Activated naive CD8-positive, alpha-beta T cell treated with anti-CD3 and anti-CD28 coated beads, Interleukin-2, amount 50 U/mL, for 24 hours (primary cell): ENCODE data around the gene UPF1.
"Not testable (repeated sequence)": the region's sequence is repeated elsewhere in the genome, so short reads cannot be mapped to it uniquely, and the experiment has no call there.

ENCODE experiments used
- ATAC-seq: fragments of 150-1000 bp; cut with Tn5 transposase; one replicate; pipeline ENCODE4 v1.10.0; 2021
- DNase-seq: peaks from one replicate; pipeline ENCODE4 v3.0.0; 2021
- H3K27ac Mint-ChIP-seq: one replicate; pipeline ENCODE4 v1.8.0; 2021; ENCODE audit warnings: mild to moderate bottlenecking, mixed read lengths
- H3K27me3 Mint-ChIP-seq: one replicate; pipeline ENCODE4 v1.8.0; 2021; ENCODE audit warnings: mixed read lengths
- H3K36me3 Mint-ChIP-seq: one replicate; pipeline ENCODE4 v1.8.0; 2021; ENCODE audit warnings: low read depth, mixed read lengths
- H3K4me1 Mint-ChIP-seq: one replicate; pipeline ENCODE4 v1.8.0; 2021; ENCODE audit warnings: mixed read lengths
- H3K4me3 Mint-ChIP-seq: one replicate; pipeline ENCODE4 v1.8.0; 2021; ENCODE audit warnings: mild to moderate bottlenecking, moderate library complexity, mixed read lengths
- H3K9me3 Mint-ChIP-seq: one replicate; pipeline ENCODE4 v1.8.0; 2021; ENCODE audit warnings: mixed read lengths

The UPF1 gene

DNA sequence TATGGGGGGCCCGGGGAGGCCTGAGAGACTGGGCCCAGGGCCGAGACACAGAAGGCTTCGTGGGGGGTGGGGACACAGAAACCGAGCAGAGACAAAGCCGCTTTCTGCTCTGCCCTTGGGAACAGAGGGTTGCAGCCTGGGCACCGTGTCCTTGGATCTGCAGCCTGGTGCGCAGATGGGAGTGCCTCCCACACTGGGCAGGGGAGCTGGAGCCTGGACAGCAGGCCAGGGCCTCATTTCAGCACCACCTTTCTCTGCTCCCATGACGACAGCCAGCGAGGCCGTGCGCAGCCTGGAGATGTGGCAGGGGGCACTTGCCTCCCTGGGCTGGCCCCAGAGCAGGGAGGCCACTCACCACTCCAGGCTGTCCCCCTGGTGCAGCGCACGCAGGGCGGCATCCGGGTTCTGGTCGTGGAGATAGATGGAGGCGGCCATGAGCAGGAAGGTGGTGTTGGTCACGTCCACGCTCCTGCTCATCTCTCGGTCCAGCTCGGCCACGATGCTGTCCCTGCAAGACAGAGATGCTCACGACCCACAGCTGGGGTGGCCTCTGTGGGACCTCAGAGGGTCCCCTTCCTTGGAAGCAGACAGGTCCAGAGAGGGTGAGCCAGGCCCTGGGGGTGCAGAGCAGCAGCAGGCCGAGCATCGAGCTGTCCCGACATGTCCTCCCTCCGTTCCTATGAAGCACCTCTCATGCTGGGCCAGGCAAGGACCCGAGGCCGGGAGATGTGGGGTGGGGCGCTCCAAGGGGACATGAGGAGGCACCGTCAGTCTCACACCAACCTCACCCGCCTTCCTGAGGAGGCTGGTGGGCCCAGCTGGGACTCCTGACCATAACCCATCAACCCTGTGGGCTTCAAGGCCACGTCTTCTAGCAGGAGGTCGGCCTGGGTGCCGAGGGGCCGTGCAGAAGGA lies 75.1 kb downstream of the UPF1 start:
- no peak overlapping the region for H3K27ac Mint-ChIP-seq
- no peaks in the 10 kb centered on the region for H3K27me3 Mint-ChIP-seq
- no peaks in the 10 kb centered on the region for H3K9me3 Mint-ChIP-seq
- peaks cover 7% of the 10 kb centered on the region for H3K36me3 Mint-ChIP-seq
- H3K4me1 Mint-ChIP-seq = no peaks in the 10 kb centered on the region
- no peak for ATAC-seq
- DNase-seq = no peak
- no peak overlapping the region for H3K4me3 Mint-ChIP-seq

- Mint-ChIP-seq H3K4me1 (peaks cover 5% of the 10 kb centered on the region), H3K27ac (no peak overlapping the region), H3K27me3 (no peaks in the 10 kb centered on the region), H3K36me3 (peaks cover 16% of the 10 kb centered on the region), H3K9me3 (no peaks in the 10 kb centered on the region), H3K4me3 (no peak overlapping the region)
- DNase-seq (no peak), ATAC-seq (no peak)
Observed at GRCh38 chr19:18908917-18909619, 77.3 kb downstream of the UPF1 start.

GRCh38 chr19:18910010-18910409 lies 78.3 kb downstream of the UPF1 start:
- peaks cover 17% of the 10 kb centered on the region for H3K36me3 Mint-ChIP-seq

DNA sequence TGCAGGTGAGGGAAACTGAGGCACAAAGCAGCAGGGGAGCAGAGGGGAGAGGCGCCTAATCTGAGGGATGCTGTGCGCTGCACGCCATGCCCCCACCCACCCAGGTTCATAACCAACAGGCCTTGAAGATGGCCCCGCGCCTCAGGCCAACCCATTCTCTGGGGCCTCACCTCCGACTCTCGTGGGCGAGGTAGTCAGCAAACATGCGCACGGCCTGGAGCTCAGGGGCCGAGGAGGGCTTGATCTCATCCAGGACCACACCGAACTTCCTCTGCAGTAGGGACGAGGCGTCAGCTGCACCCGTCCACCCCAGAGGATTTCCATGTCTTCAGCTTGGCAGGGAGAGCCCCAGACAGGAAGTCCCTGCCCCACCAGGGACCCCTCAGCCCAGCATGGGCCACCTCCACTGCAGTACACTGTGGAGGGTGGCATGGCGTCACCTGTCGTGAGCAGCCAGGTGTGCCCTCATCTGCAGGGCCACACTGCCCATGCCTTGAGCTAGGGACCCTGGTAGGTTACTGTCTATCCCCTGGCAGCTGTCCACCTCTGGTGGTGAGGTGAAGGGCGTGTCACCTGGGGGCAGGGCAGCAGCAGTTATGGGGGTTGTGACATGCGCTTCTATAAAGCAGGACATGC lies 79.2 kb downstream of the UPF1 start:
- Mint-ChIP-seq H3K4me3 (no peak overlapping the region), H3K27me3 (no peaks in the 10 kb centered on the region), H3K9me3 (no peaks in the 10 kb centered on the region), H3K27ac (no peak overlapping the region), H3K36me3 (peaks cover 17% of the 10 kb centered on the region), H3K4me1 (peaks cover 12% of the 10 kb centered on the region)
- DNase-seq (no peak), ATAC-seq (no peak)

More at GRCh38 chr19:18910010-18910409, 78.3 kb downstream of the UPF1 start:
- H3K9me3 Mint-ChIP-seq = no peaks in the 10 kb centered on the region
- peaks cover 6% of the 10 kb centered on the region for H3K4me1 Mint-ChIP-seq
- no peak for DNase-seq
- no peak overlapping the region for H3K4me3 Mint-ChIP-seq
- no peak overlapping the region for H3K27ac Mint-ChIP-seq
- H3K27me3 Mint-ChIP-seq = no peaks in the 10 kb centered on the region
- no peak for ATAC-seq

DNA sequence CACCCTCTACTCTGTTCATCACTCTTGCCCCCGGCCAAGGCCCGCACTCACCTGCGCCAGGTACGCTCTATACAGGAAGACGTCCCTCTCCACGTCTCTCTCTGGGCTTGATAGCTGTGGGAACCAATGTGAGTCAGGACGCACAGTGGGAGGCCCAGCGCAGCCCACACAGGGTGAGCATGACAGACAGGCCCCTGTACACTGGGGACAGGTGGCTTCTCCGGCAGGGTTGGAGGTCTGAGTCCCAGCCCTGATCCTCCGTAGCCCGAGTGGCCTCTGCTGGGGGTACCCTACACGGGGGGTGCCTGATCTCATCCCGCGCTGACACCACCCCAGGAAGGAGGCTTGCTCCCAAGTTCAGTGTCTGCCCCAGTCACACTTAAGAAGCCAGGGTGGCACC lies 81.2 kb downstream of the UPF1 start:
- no peak for ATAC-seq
- H3K27ac Mint-ChIP-seq = no peak overlapping the region

GRCh38 chr19:18913466-18913865 lies 81.7 kb downstream of the UPF1 start:
- ATAC-seq = no peak
- Mint-ChIP-seq H3K36me3 (peaks cover 24% of the 10 kb centered on the region), H3K4me3 (no peak overlapping the region), H3K27me3 (no peaks in the 10 kb centered on the region), H3K4me1 (peaks cover 30% of the 10 kb centered on the region), H3K27ac (no peak overlapping the region), H3K9me3 (no peaks in the 10 kb centered on the region)
- DNase-seq = no peak

More for the DNA sequence above, 81.2 kb downstream of the UPF1 start:
- peaks cover 26% of the 10 kb centered on the region for H3K4me1 Mint-ChIP-seq
- DNase-seq = no peak
- H3K36me3 Mint-ChIP-seq = peaks cover 24% of the 10 kb centered on the region
- no peak overlapping the region for H3K4me3 Mint-ChIP-seq
- H3K9me3 Mint-ChIP-seq = no peaks in the 10 kb centered on the region
- no peaks in the 10 kb centered on the region for H3K27me3 Mint-ChIP-seq

DNA sequence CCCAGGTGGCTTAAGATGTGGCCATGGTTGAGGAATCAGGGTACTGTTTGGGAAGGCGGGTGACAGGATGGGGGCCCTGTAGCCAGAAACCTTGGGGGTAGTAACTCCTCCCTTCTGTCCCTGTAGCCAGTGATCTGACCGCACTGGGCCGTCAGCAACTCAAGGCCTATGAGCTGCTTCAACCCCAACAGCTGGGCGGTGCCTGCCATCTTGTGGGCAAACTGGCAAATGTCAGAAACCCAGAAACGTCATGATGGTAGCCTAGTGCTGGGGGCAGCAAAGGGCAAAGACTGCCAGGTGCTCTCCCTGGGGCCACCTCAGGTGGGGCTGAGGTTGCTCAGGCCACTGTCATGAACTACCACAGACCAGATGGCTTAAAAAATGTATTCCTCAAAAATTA lies 83.9 kb downstream of the UPF1 start:
- Mint-ChIP-seq H3K4me3 (no peak overlapping the region), H3K27me3 (peaks cover 3% of the 10 kb centered on the region), H3K4me1 (peaks cover 48% of the 10 kb centered on the region), H3K36me3 (peaks cover 32% of the 10 kb centered on the region), H3K9me3 (no peaks in the 10 kb centered on the region), H3K27ac (peak overlapping the region; percentile 39)
- peak; percentile 51 for DNase-seq
- ATAC-seq = no peak

GRCh38 chr19:18917593-18917992 lies 85.8 kb downstream of the UPF1 start:
- H3K36me3 Mint-ChIP-seq = peaks cover 40% of the 10 kb centered on the region
- peak overlapping the region; percentile 44 for H3K27ac Mint-ChIP-seq

More at GRCh38 chr19:18917593-18917992, 85.8 kb downstream of the UPF1 start:
- H3K4me3 Mint-ChIP-seq = peak overlapping the region; percentile 94
- not testable (repeated sequence) for ATAC-seq, H3K27me3 Mint-ChIP-seq, DNase-seq, H3K9me3 Mint-ChIP-seq
- H3K4me1 Mint-ChIP-seq = peaks cover 55% of the 10 kb centered on the region
